ENCODE measurements around the gene GMDS. TPM values are rescaled to one million over a fixed set of nuclear protein-coding genes. Genes with fewer than 3 reads are reported as not detected.

GMDS gene
- total RNA-seq, 1 donor from 2014 or later = 19.9 TPM

- Histone ChIP-seq H3K27ac (no peak overlapping the region), H3K4me1 (no peaks in the 10 kb centered on the region), H3K4me3 (no peak overlapping the region), H3K27me3 (no peaks in the 10 kb centered on the region), H3K9me3 (no peaks in the 10 kb centered on the region), H3K36me3 (no peaks in the 10 kb centered on the region)
- intact Hi-C loops (cut with DNase I) = no loop called here
- no peak for TF ChIP-seq CTCF (IDR thresholded peaks at IDR 0.05)
- no peak for DNase-seq (ENCODE audit: low spot score in 2 of 2)
Observed at GRCh38 chr6:2141644-2142290, 103.6 kb downstream of the GMDS start.

GRCh38 chr6:2140438-2141128, 104.8 kb downstream of the GMDS start:
- no peak for DNase-seq (ENCODE audit: low spot score in 2 of 2)
- no peaks in the 10 kb centered on the region for H3K27me3 ChIP-seq
- TF ChIP-seq CTCF (IDR thresholded peaks at IDR 0.05) = no peak
- H3K36me3 ChIP-seq = no peaks in the 10 kb centered on the region
- H3K9me3 ChIP-seq = no peaks in the 10 kb centered on the region
- H3K4me1 ChIP-seq = no peaks in the 10 kb centered on the region
- no peak overlapping the region for H3K27ac ChIP-seq
- intact Hi-C loops (cut with DNase I) = no loop called here
- no peak overlapping the region for H3K4me3 ChIP-seq

GRCh38 chr6:2135401-2135800, 110.0 kb downstream of the GMDS start:
- Histone ChIP-seq H3K27ac (no peak overlapping the region), H3K36me3 (no peaks in the 10 kb centered on the region), H3K4me1 (no peaks in the 10 kb centered on the region), H3K4me3 (no peak overlapping the region), H3K9me3 (no peaks in the 10 kb centered on the region), H3K27me3 (no peaks in the 10 kb centered on the region)
- intact Hi-C loops (cut with DNase I) = no loop called here
- TF ChIP-seq CTCF (IDR thresholded peaks at IDR 0.05) = no peak
- DNase-seq (ENCODE audit: low spot score in 2 of 2) = no peak

GRCh38 chr6:2134554-2134953, 110.9 kb downstream of the GMDS start:
- H3K27ac ChIP-seq = no peak overlapping the region
- no peaks in the 10 kb centered on the region for H3K4me1 ChIP-seq
- no peak for TF ChIP-seq CTCF (IDR thresholded peaks at IDR 0.05)
- no peak overlapping the region for H3K4me3 ChIP-seq
- no peak for DNase-seq (ENCODE audit: low spot score in 2 of 2)
- H3K36me3 ChIP-seq = no peaks in the 10 kb centered on the region
- no peaks in the 10 kb centered on the region for H3K27me3 ChIP-seq
- no peaks in the 10 kb centered on the region for H3K9me3 ChIP-seq
- intact Hi-C loops (cut with DNase I) = no loop called here

GRCh38 chr6:2133716-2134310, 111.6 kb downstream of the GMDS start:
- Histone ChIP-seq H3K27ac (no peak overlapping the region), H3K4me3 (no peak overlapping the region), H3K27me3 (no peaks in the 10 kb centered on the region), H3K4me1 (peaks cover 0 to under 1% of the 10 kb centered on the region in 2 donors), H3K36me3 (no peaks in the 10 kb centered on the region), H3K9me3 (no peaks in the 10 kb centered on the region)
- no peak for DNase-seq (ENCODE audit: low spot score in 2 of 2)
- intact Hi-C loops (cut with DNase I) = no loop called here
- TF ChIP-seq CTCF (IDR thresholded peaks at IDR 0.05) = no peak
